A673 (cell line): Measurements from ENCODE around the gene SPSB1. TPM values are rescaled to one million over a fixed set of nuclear protein-coding genes. Genes with fewer than 3 reads are reported as not detected.

Experiments used
- BruUV-seq: library from RNA; stranded (reverse); fragments of 400-500 nt; replicated peaks from 2 replicates; lab custom pipeline; 2021; lab: Mats Ljungman, UMichigan
- CTCF ChIA-PET: fragments of 300-600 bp; sonication (Branson Sonifier 250); formaldehyde crosslinking; loops from one replicate; lab custom pipeline; 2022; ENCODE audit warnings: antibody characterized with exemption; lab: Charles Lee
- POLR2A ChIA-PET: fragments of 300-600 bp; sonication (Branson Sonifier 250); formaldehyde crosslinking; loops from one replicate; lab custom pipeline; 2022; ENCODE audit warnings: antibody characterized with exemption; ENCODE audit not compliant: low non-redundant PET; lab: Charles Lee
- DNase-seq: peaks from one replicate; pipeline ENCODE4 v3.0.0-alpha.2; 2015; ENCODE audit warnings: low spot score
- H3K27ac ChIP-seq: fragments of 200-600 bp; sonication (generic); 2 replicates; pipeline ENCODE4 v1.5.1; 2016; ENCODE audit warnings: mixed run types, low read depth, mild to moderate bottlenecking, mixed read lengths, antibody characterized with exemption, low read length; ENCODE audit not compliant: poor library complexity, severe bottlenecking
- H3K27me3 ChIP-seq: fragments of 200-600 bp; sonication (generic); replicated peaks from 2 replicates; pipeline ENCODE4 v1.6.1; 2017; ENCODE audit warnings: mixed run types, low read depth, mild to moderate bottlenecking, mixed read lengths, antibody characterized with exemption, low read length; ENCODE audit not compliant: insufficient read depth, poor library complexity
- H3K36me3 ChIP-seq: fragments of 200-600 bp; sonication (generic); 2 replicates; pipeline ENCODE4 v1.6.1; 2016; ENCODE audit warnings: mixed run types, mild to moderate bottlenecking, mixed read lengths, antibody characterized with exemption, low read length; ENCODE audit not compliant: insufficient read depth, poor library complexity, severe bottlenecking
- H3K4me1 ChIP-seq: fragments of 200-600 bp; sonication (generic); 2 replicates; pipeline ENCODE4 v1.6.1; 2017; ENCODE audit warnings: mixed run types, mild to moderate bottlenecking, mixed read lengths, antibody characterized with exemption, low read length; ENCODE audit not compliant: insufficient read depth, poor library complexity, severe bottlenecking
- H3K4me3 ChIP-seq: fragments of 200-600 bp; sonication (generic); 2 replicates; pipeline ENCODE4 v1.5.1; 2016; ENCODE audit warnings: low read depth, mixed run types, mild to moderate bottlenecking, mixed read lengths, low read length; ENCODE audit not compliant: poor library complexity, severe bottlenecking
- H3K9me3 ChIP-seq: fragments of 200-600 bp; sonication (generic); 2 replicates; pipeline ENCODE4 v1.6.1; 2016; ENCODE audit warnings: mixed run types, low read depth, mild to moderate bottlenecking, mixed read lengths, antibody characterized with exemption, low read length; ENCODE audit not compliant: poor library complexity, severe bottlenecking
- EZH2 ChIP-seq: fragments of 200-600 bp; sonication (generic); IDR thresholded peaks from 2 replicates; pipeline ENCODE4 v1.6.1; 2017; ENCODE audit warnings: borderline replicate concordance, low read depth, mild to moderate bottlenecking, mixed read lengths, antibody characterized with exemption, low read length; ENCODE audit not compliant: poor library complexity, severe bottlenecking
- intact Hi-C: fragments of 100-400 bp; cut with micrococcal nuclease; formaldehyde crosslinking; loops from one replicate; pipeline ENCODE4 v1.10.0; 2022; ENCODE audit not compliant: unreplicated experiment
- total RNA-seq: library from RNA; stranded (reverse); gene quantifications from 2 replicates; pipeline ENCODE4 v1.2.3, GENCODE V29; 2021
- TF ChIP-seq, protein P1 (sequence below): fragments of 300-800, 200-600 bp; sonication (generic); conservative IDR thresholded peaks from 2 replicates; pipeline ENCODE4 v1.5.1; 2017; ENCODE audit warnings: low read depth, mild to moderate bottlenecking, antibody characterized with exemption, low read length, moderate library complexity, mixed read lengths

The SPSB1 gene
- total RNA-seq, 1 experiment from 2014 or later = 11.8 TPM

DNA sequence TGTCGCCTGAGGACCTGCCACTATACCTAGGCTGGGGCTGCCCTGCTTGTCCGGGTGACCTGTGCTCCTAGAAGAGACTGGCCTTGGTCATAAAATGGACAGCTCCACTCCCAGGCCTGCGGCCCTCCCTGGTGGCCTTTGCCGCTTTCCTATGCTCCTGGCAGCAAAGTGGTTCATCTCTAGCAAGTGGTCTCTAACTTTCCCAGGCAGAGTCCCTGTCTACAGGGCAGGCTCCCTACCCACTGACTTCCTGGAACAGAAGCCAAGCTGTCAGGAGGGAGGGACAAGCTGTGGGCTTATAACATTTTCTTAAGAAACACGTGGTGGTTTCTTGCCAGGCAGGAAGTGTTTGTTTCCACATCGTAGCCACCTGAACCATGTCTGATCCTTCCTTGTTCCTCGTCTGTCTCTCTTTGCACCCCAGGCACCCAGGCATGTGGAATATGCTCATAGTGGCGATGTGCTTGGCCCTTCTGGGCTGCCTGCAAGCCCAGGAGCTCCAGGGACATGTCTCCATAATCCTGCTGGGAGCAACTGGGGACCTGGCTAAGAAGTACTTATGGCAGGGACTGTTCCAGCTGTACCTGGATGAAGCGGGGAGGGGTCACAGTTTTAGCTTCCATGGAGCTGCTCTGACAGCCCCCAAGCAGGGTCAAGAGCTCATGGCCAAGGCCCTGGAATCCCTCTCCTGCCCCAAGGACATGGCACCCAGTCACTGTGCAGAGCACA, 48.0 kb upstream of the SPSB1 start:
- no peak overlapping the region for H3K27ac ChIP-seq
- CTCF ChIA-PET = no interaction called here
- no peak overlapping the region for H3K4me3 ChIP-seq
- H3K36me3 ChIP-seq = no peaks in the 10 kb centered on the region
- no peaks in the 10 kb centered on the region for H3K9me3 ChIP-seq
- POLR2A ChIA-PET = no interaction called here
- intact Hi-C loops = no loop called here
- peaks cover 5% of the 10 kb centered on the region for H3K27me3 ChIP-seq
- no peak for DNase-seq
- BruUV-seq = no TSS peak
- H3K4me1 ChIP-seq = no peaks in the 10 kb centered on the region
- TF ChIP-seq, protein P1, sequence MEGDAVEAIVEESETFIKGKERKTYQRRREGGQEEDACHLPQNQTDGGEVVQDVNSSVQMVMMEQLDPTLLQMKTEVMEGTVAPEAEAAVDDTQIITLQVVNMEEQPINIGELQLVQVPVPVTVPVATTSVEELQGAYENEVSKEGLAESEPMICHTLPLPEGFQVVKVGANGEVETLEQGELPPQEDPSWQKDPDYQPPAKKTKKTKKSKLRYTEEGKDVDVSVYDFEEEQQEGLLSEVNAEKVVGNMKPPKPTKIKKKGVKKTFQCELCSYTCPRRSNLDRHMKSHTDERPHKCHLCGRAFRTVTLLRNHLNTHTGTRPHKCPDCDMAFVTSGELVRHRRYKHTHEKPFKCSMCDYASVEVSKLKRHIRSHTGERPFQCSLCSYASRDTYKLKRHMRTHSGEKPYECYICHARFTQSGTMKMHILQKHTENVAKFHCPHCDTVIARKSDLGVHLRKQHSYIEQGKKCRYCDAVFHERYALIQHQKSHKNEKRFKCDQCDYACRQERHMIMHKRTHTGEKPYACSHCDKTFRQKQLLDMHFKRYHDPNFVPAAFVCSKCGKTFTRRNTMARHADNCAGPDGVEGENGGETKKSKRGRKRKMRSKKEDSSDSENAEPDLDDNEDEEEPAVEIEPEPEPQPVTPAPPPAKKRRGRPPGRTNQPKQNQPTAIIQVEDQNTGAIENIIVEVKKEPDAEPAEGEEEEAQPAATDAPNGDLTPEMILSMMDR = no peak
- TF ChIP-seq EZH2 = no peak

DNA sequence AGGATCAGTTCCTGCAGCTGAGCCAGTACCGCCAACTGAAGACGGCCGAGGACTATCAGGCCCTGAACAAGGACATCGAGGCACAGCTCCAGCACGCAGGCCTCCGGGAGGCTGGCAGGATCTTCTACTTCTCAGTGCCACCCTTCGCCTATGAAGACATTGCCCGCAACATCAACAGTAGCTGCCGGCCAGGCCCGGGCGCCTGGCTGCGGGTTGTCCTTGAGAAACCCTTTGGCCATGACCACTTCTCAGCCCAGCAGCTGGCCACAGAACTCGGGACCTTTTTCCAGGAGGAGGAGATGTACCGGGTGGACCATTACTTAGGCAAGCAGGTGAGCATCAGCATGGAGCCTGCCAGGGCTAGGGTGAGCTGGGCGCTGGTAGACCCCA, 47.5 kb upstream of the SPSB1 start:
- DNase-seq = no peak
- no peak for TF ChIP-seq EZH2
- TF ChIP-seq, protein P1 = no peak
- no TSS peak for BruUV-seq
- ChIA-PET CTCF (no interaction called here), POLR2A (no interaction called here)
- H3K4me1 ChIP-seq = no peaks in the 10 kb centered on the region
- no peak overlapping the region for H3K4me3 ChIP-seq
- H3K9me3 ChIP-seq = no peaks in the 10 kb centered on the region
- no peak overlapping the region for H3K27ac ChIP-seq
- H3K27me3 ChIP-seq = peaks cover 5% of the 10 kb centered on the region
- no peaks in the 10 kb centered on the region for H3K36me3 ChIP-seq
- intact Hi-C loops = no loop called here

DNA sequence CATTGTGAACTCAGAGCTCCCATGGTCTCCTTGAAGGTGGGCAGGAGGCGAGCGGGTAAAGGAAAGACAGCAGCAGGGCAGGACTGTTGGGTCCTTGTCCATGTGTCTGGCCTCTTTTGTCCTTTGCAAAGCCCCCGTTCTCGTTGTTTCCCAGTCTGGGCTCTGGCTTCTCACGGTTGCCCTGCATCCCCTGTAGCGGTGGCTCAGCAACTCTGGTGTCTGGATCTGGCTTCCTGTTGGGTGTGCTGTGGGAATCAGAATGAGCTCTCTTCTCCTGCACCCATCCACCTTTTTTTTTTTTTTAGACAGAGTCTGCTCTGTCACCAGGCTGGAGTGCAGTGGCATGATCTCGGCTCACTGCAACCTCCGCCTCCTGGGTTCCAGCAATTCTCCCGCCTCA, 47.0 kb upstream of the SPSB1 start:
- intact Hi-C loops = no loop called here
- no peak for DNase-seq
- ChIA-PET POLR2A (no interaction called here), CTCF (interaction anchor here (1.3 kb wide), 1 partner anchor 21 kb away, joined by 4 read pairs; no protein-coding TSS in a partner anchor)
- Histone ChIP-seq H3K4me3 (no peak overlapping the region), H3K27ac (no peak overlapping the region), H3K36me3 (no peaks in the 10 kb centered on the region), H3K27me3 (peaks cover 5% of the 10 kb centered on the region), H3K9me3 (no peaks in the 10 kb centered on the region), H3K4me1 (no peaks in the 10 kb centered on the region)
- no TSS peak for BruUV-seq
- TF ChIP-seq, protein P1 = no peak
- no peak for TF ChIP-seq EZH2
